CD4-positive, alpha-beta T cell treated with Interleukin-10 for 1 hour (primary cell): ENCODE measurements around the gene NTSR1.

Experiments
- DNase-seq: peaks from one replicate; pipeline ENCODE4 v3.0.0-alpha.2; 2020

The NTSR1 gene

GRCh38 chr20:62792182-62792939, 83.7 kb downstream of the NTSR1 start:
- no peak for DNase-seq

GRCh38 chr20:62792940-62793756, 84.5 kb downstream of the NTSR1 start:
- no peak for DNase-seq

GRCh38 chr20:62793757-62794006, 85.0 kb downstream of the NTSR1 start:
- no peak for DNase-seq

- peak; percentile 96 for DNase-seq
Measured at GRCh38 chr20:62794007-62794724, 85.5 kb downstream of the NTSR1 start.

GRCh38 chr20:62795023-62795761, 86.6 kb downstream of the NTSR1 start:
- peak; percentile 70 for DNase-seq

- DNase-seq = no peak
Measured at GRCh38 chr20:62796699-62797491, 88.3 kb downstream of the NTSR1 start.

- DNase-seq = no peak
Measured at GRCh38 chr20:62797671-62798532, 89.3 kb downstream of the NTSR1 start.

- no peak for DNase-seq
Measured at GRCh38 chr20:62799036-62799435, 90.4 kb downstream of the NTSR1 start.

GRCh38 chr20:62799459-62799858, 90.8 kb downstream of the NTSR1 start:
- no peak for DNase-seq

GRCh38 chr20:62799873-62800272, 91.2 kb downstream of the NTSR1 start:
- DNase-seq = no peak

- no peak for DNase-seq
Measured at GRCh38 chr20:62800314-62801259, 92.0 kb downstream of the NTSR1 start.

- no peak for DNase-seq
Measured at GRCh38 chr20:62801284-62802010, 92.8 kb downstream of the NTSR1 start.

- no peak for DNase-seq
Measured at GRCh38 chr20:62802026-62802712, 93.5 kb downstream of the NTSR1 start.

- no peak for DNase-seq
Measured at GRCh38 chr20:62804021-62804626, 95.5 kb downstream of the NTSR1 start.

- DNase-seq = peak; percentile 78
Measured at GRCh38 chr20:62804627-62805154, 96.1 kb downstream of the NTSR1 start, which contains the start of gene OGFR. Gene OGFR (plus strand): TSS chr20:62804835. CDS start chr20:62804860, 25 bp downstream.

- DNase-seq = no peak
Measured at GRCh38 chr20:62805155-62805710, 96.6 kb downstream of the NTSR1 start.

- no peak for DNase-seq
Measured at GRCh38 chr20:62805711-62806382, 97.2 kb downstream of the NTSR1 start.
